Smooth muscle cell (in vitro differentiated cells): ENCODE data around the gene UEVLD. TPM values are rescaled to one million over a fixed set of nuclear protein-coding genes. Genes with fewer than 3 reads are reported as not detected.

ENCODE experiments used
- DNase-seq: peaks from one replicate; lab custom pipeline; 2025; ENCODE audit not compliant: unreplicated experiment; lab: John Stamatoyannopoulos, UW
- H2AFZ ChIP-seq: fragments of 200-600 bp; sonication (generic); 2 replicates; pipeline ENCODE4 v1.6.0; 2016; ENCODE audit warnings: antibody characterized with exemption, low read depth, mild to moderate bottlenecking
- H3F3A ChIP-seq: fragments of 200-600 bp; sonication (generic); 2 replicates; pipeline ENCODE4 v1.6.0; 2017; ENCODE audit warnings: antibody characterized with exemption, low read depth
- H3K27ac ChIP-seq: fragments of 200-600 bp; sonication (generic); 2 replicates; pipeline ENCODE4 v1.5.1; 2016; ENCODE audit warnings: low read depth, mild to moderate bottlenecking
- H3K27me3 ChIP-seq: fragments of 200-600 bp; sonication (generic); 2 replicates; pipeline ENCODE4 v1.6.1; 2016; ENCODE audit warnings: low read depth, mild to moderate bottlenecking
- H3K36me3 ChIP-seq: fragments of 200-600 bp; sonication (generic); 2 replicates; pipeline ENCODE4 v1.5.1; 2016; ENCODE audit warnings: low read depth
- H3K4me1 ChIP-seq: fragments of 200-600 bp; sonication (generic); 2 replicates; pipeline ENCODE4 v1.5.1; 2016; ENCODE audit warnings: low read depth
- H3K4me2 ChIP-seq: fragments of 200-600 bp; sonication (generic); 2 replicates; pipeline ENCODE4 v1.6.0; 2016; ENCODE audit warnings: mild to moderate bottlenecking
- H3K4me3 ChIP-seq: fragments of 200-600 bp; sonication (generic); 2 replicates; pipeline ENCODE4 v1.5.1; 2016; ENCODE audit warnings: mild to moderate bottlenecking
- H3K79me2 ChIP-seq: fragments of 200-600 bp; sonication (generic); 2 replicates; pipeline ENCODE4 v1.6.0; 2016; ENCODE audit warnings: low read depth, mild to moderate bottlenecking
- H3K9ac ChIP-seq: fragments of 200-600 bp; sonication (generic); 2 replicates; pipeline ENCODE4 v1.6.0; 2016; ENCODE audit warnings: low read depth
- H3K9me3 ChIP-seq: fragments of 200-600 bp; sonication (generic); replicated peaks from 2 replicates; pipeline ENCODE4 v1.5.1; 2016; ENCODE audit warnings: low read depth
- H4K20me1 ChIP-seq: fragments of 200-600 bp; sonication (generic); 2 replicates; pipeline ENCODE4 v1.6.0; 2016; ENCODE audit warnings: low read depth
- WGBS: methylation state at CpG from one replicate; pipeline ENCODE4 v1.1.7; 2016; ENCODE audit warnings: low lambda C conversion rate; 5-methylcytosine and 5-hydroxymethylcytosine counted together
- polyA plus RNA-seq: library from polyadenylated mRNA; unstranded; fragments of >200 nt; fragmentation: Nextera tagmentation; extraction: Ambion mirVana; gene quantifications from 2 replicates; pipeline ENCODE4 v1.2.1, GENCODE V29; 2016
- total RNA-seq: library from RNA; depleted of rRNA; stranded (reverse); fragments of >200 nt; gene quantifications from 2 replicates; pipeline ENCODE4 v1.2.3, GENCODE V29; 2014
- TF ChIP-seq, protein P1 (sequence below): fragments of 200-600 bp; sonication (generic); IDR thresholded peaks from 2 replicates; pipeline ENCODE4 v1.5.1; 2017; ENCODE audit warnings: borderline replicate concordance, mild to moderate bottlenecking, antibody characterized with exemption; ENCODE audit not compliant: insufficient read depth, poor library complexity, severe bottlenecking

Gene UEVLD
- total and polyA plus RNA-seq, 2 experiments from 2014 or later, result 15.1 to 32.7 TPM

DNA sequence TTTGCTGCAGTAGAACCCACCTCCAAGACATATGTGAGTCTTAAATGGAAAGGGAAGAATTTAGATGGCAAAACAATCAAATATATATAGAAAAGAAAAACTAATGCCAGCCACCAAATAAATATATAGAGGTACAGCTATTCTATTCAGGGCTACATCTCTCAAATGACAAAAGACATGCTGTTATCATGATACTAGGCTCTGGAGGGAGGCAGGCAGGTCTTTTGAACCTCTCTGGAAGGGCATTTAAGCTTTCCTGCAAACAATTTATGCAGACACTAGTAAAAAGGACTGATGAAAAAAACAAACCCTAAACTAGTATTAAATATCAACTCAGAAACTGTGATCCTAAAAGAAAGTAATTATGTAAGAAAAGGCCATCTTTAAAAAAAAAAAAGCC lies 24.4 kb downstream of the UEVLD start:
- H3K4me2 ChIP-seq, result no peak overlapping the region
- no peaks in the 10 kb centered on the region for H4K20me1 ChIP-seq
- no peaks in the 10 kb centered on the region for H3K27me3 ChIP-seq
- no peaks in the 10 kb centered on the region for H3K9me3 ChIP-seq
- H3K79me2 ChIP-seq, result no peaks in the 10 kb centered on the region
- no peak for DNase-seq
- no peak overlapping the region for H3K9ac ChIP-seq
- no peak overlapping the region for H3K27ac ChIP-seq
- no peak overlapping the region for H2AFZ ChIP-seq
- no peak overlapping the region for H3K4me3 ChIP-seq
- H3K4me1 ChIP-seq, result no peaks in the 10 kb centered on the region
- no peaks in the 10 kb centered on the region for H3F3A ChIP-seq
- H3K36me3 ChIP-seq, result no peaks in the 10 kb centered on the region
- TF ChIP-seq, protein P1, sequence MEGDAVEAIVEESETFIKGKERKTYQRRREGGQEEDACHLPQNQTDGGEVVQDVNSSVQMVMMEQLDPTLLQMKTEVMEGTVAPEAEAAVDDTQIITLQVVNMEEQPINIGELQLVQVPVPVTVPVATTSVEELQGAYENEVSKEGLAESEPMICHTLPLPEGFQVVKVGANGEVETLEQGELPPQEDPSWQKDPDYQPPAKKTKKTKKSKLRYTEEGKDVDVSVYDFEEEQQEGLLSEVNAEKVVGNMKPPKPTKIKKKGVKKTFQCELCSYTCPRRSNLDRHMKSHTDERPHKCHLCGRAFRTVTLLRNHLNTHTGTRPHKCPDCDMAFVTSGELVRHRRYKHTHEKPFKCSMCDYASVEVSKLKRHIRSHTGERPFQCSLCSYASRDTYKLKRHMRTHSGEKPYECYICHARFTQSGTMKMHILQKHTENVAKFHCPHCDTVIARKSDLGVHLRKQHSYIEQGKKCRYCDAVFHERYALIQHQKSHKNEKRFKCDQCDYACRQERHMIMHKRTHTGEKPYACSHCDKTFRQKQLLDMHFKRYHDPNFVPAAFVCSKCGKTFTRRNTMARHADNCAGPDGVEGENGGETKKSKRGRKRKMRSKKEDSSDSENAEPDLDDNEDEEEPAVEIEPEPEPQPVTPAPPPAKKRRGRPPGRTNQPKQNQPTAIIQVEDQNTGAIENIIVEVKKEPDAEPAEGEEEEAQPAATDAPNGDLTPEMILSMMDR, result no peak

DNA sequence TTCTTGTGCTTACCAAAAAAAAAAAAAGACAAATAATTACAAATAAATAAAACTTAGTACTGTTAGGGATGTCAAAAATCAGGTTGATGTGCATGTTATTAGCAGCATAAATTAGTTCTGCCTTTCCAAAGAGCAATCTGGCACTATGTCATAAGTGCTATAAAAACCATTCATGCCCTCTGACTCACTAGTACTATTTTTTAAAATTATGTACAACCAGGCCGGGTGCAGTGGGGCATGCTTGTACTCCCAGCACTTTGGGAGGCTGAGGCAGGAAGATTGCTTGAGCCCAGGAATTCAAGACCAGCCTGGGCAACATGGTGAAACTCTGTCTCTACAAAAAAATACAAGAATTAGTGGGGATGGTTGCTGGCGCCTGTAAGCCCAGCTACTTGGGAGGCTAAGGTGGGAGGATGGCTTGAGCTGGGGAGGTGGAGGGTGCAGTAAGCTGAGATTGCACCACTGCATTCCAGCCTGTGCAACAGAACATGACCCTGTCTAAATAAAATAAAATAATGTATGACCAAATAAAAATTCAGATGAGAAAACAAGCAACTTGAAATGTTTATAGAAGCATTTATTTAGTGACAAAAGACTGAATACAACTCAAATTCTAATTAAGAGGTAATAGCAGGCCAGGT lies 25.3 kb downstream of the UEVLD start:
- Histone ChIP-seq H3K79me2 (no peaks in the 10 kb centered on the region), H2AFZ (no peak overlapping the region), H3K9me3 (no peaks in the 10 kb centered on the region), H4K20me1 (no peaks in the 10 kb centered on the region), H3K9ac (no peak overlapping the region), H3K4me2 (no peak overlapping the region), H3K4me1 (no peaks in the 10 kb centered on the region), H3K4me3 (no peak overlapping the region), H3F3A (no peaks in the 10 kb centered on the region), H3K27ac (no peak overlapping the region), H3K27me3 (no peaks in the 10 kb centered on the region), H3K36me3 (no peaks in the 10 kb centered on the region)
- WGBS, result 100% methylated on average over 2 of the region's 2 CpGs
- TF ChIP-seq, protein P1, result no peak
- no peak for DNase-seq

DNA sequence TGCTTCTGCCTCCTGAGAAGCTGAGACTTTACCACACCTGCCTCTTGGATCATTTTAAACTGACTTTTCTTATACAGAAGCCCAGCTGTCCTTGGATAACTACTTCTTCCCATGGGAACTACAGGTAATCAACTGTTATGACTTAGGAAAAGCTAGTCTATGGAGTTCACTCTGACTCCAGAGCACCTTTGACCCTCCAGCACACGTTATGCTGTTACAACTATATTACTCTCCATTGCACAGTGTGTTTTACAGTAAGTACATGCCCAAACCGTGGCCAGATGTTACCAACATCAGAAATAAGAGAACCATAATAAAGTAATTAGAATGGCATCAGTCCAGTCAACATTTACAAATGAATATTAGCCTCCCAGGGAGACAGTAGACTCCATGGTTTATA lies 40.5 kb downstream of the UEVLD start:
- Histone ChIP-seq H3K4me3 (no peak overlapping the region), H3K79me2 (no peaks in the 10 kb centered on the region), H3K4me2 (no peak overlapping the region), H3K9me3 (no peaks in the 10 kb centered on the region), H4K20me1 (no peaks in the 10 kb centered on the region), H3K27me3 (no peaks in the 10 kb centered on the region), H3K36me3 (peaks cover 7% of the 10 kb centered on the region), H3K27ac (no peak overlapping the region), H3K9ac (no peak overlapping the region), H2AFZ (no peak overlapping the region), H3F3A (no peaks in the 10 kb centered on the region), H3K4me1 (no peaks in the 10 kb centered on the region)
- WGBS, result 92% methylated on average over 2 of the region's 2 CpGs
- TF ChIP-seq, protein P1, result no peak
- no peak for DNase-seq
